ENCODE results near the gene PAPPA. TPM values are rescaled to one million over a fixed set of nuclear protein-coding genes. Genes with fewer than 3 reads are reported as not detected.

Gene PAPPA
- total RNA-seq, 1 experiment from 2014 or later: 0.22 TPM

DNA sequence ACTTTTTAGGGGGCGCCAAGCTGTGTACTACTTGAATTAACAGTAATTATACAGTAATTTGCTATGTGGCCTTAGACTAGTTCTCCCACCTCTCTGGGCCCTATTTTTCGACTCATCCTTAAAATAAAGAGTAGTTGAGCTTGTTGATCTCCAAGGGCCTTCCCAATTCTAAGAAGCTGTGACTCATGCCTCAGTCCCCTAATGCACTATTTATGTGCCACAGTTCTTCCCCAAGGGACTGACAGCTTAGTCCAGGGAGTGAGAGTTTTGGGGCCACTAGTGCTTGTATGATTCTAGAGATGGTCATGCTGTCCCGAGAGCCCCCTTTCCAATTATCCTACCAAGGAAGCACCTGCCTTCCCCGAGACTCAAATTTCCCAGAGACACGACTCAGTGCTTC, 149.7 kb downstream of the PAPPA start (continued):
- TF ChIP-seq, protein P1, sequence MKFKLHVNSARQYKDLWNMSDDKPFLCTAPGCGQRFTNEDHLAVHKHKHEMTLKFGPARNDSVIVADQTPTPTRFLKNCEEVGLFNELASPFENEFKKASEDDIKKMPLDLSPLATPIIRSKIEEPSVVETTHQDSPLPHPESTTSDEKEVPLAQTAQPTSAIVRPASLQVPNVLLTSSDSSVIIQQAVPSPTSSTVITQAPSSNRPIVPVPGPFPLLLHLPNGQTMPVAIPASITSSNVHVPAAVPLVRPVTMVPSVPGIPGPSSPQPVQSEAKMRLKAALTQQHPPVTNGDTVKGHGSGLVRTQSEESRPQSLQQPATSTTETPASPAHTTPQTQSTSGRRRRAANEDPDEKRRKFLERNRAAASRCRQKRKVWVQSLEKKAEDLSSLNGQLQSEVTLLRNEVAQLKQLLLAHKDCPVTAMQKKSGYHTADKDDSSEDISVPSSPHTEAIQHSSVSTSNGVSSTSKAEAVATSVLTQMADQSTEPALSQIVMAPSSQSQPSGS (CRISPR knock-in tag; IDR thresholded peaks at IDR 0.05; ENCODE audit: borderline replicate concordance, low read depth): no peak
- TF ChIP-seq ZNF263 (CRISPR knock-in tag; IDR thresholded peaks at IDR 0.05; ENCODE audit: low read depth) (no peak), ZBTB21 (CRISPR knock-in tag; IDR thresholded peaks at IDR 0.05; ENCODE audit: borderline replicate concordance) (no peak), FOXP1 (CRISPR knock-in tag; IDR thresholded peaks at IDR 0.05; ENCODE audit: borderline replicate concordance) (no peak)
- TF ChIP-seq, protein P2, sequence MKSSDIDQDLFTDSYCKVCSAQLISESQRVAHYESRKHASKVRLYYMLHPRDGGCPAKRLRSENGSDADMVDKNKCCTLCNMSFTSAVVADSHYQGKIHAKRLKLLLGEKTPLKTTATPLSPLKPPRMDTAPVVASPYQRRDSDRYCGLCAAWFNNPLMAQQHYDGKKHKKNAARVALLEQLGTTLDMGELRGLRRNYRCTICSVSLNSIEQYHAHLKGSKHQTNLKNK (CRISPR knock-in tag; IDR thresholded peaks at IDR 0.05): no peak
- TF ChIP-seq, protein P3, sequence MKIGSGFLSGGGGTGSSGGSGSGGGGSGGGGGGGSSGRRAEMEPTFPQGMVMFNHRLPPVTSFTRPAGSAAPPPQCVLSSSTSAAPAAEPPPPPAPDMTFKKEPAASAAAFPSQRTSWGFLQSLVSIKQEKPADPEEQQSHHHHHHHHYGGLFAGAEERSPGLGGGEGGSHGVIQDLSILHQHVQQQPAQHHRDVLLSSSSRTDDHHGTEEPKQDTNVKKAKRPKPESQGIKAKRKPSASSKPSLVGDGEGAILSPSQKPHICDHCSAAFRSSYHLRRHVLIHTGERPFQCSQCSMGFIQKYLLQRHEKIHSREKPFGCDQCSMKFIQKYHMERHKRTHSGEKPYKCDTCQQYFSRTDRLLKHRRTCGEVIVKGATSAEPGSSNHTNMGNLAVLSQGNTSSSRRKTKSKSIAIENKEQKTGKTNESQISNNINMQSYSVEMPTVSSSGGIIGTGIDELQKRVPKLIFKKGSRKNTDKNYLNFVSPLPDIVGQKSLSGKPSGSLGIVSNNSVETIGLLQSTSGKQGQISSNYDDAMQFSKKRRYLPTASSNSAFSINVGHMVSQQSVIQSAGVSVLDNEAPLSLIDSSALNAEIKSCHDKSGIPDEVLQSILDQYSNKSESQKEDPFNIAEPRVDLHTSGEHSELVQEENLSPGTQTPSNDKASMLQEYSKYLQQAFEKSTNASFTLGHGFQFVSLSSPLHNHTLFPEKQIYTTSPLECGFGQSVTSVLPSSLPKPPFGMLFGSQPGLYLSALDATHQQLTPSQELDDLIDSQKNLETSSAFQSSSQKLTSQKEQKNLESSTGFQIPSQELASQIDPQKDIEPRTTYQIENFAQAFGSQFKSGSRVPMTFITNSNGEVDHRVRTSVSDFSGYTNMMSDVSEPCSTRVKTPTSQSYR (CRISPR knock-in tag; IDR thresholded peaks at IDR 0.05): no peak

DNA sequence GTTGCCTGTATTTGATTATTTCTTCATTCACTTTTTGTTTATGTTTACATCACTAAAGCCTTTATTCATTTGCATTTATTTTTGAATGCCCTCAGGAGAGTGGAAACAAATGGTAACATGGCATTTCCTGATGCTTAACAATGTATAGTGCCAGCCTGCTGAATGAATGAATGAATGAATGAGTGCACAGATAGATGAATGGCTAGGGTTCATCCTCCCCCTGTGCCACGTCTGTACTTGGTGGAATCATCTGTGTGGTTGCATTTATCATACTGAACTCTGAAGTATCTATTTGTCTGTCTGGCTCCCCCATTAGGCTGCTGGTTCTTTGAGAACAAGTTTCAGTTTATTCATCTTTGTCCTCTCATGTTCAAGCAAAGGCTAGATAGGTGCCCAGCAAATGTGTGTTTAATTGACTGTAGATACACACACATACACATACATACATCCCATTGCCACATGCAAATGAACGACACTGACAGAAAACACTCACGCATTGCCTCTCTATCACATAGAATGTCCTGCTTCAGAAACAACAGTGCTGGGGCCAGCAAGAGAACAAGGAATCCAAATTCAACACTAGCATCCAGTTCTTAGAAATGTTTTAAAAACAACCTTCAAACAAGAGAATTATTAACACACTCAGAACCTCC, 150.4 kb downstream of the PAPPA start:
- peaks cover 26% of the 10 kb centered on the region for H3K27me3 Mint-ChIP-seq (ENCODE audit: low read depth)
- POLR2A ChIA-PET: no interaction called here
- no peak overlapping the region for H3K4me3 Mint-ChIP-seq
- TF ChIP-seq TCF7 (CRISPR knock-in tag; IDR thresholded peaks at IDR 0.05; ENCODE audit: low read depth) (no peak), ELF4 (CRISPR knock-in tag; IDR thresholded peaks at IDR 0.05; ENCODE audit: low read depth) (no peak), NFE2L1 (CRISPR knock-in tag; IDR thresholded peaks at IDR 0.05) (no peak)
- TF ChIP-seq, protein P4, sequence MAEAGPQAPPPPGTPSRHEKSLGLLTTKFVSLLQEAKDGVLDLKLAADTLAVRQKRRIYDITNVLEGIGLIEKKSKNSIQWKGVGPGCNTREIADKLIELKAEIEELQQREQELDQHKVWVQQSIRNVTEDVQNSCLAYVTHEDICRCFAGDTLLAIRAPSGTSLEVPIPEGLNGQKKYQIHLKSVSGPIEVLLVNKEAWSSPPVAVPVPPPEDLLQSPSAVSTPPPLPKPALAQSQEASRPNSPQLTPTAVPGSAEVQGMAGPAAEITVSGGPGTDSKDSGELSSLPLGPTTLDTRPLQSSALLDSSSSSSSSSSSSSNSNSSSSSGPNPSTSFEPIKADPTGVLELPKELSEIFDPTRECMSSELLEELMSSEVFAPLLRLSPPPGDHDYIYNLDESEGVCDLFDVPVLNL (CRISPR knock-in tag; IDR thresholded peaks at IDR 0.05; ENCODE audit: borderline replicate concordance, low read depth): no peak
- CTCF ChIA-PET: no interaction called here
- peaks cover 29% of the 10 kb centered on the region for H3K4me1 Mint-ChIP-seq
- ATAC-seq (no peak), DNase-seq (ENCODE audit: low spot score) (no peak)
- no peaks in the 10 kb centered on the region for H3K36me3 Mint-ChIP-seq
- peak overlapping the region; percentile 85; the same call in 1 of the 2 replicates for H3K27ac Mint-ChIP-seq
- H3K9me3 Mint-ChIP-seq: no peaks in the 10 kb centered on the region

DNA sequence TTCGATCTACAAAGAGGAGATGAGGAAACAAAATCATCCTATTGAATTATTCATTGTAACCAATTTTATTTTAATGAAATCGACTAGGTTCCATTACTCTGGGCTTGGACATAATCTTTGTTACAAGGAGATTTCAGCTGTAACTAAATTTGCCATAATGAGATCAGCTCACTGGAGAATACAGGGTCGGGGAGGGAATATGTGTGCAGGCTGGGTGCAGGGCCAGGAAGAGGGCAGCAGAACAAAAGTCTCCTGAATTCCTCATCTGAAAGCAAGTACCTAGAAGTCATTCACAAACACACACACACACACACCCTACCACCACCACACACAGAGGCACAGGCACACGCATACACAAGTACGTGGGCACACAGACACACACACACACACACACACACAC, 151.2 kb downstream of the PAPPA start:
- Mint-ChIP-seq H3K4me1 (peaks cover 34% of the 10 kb centered on the region), H3K4me3 (no peak overlapping the region), H3K27me3 (ENCODE audit: low read depth) (peaks cover 22% of the 10 kb centered on the region), H3K9me3 (no peaks in the 10 kb centered on the region), H3K27ac (no peak overlapping the region), H3K36me3 (no peaks in the 10 kb centered on the region)
- ATAC-seq (peak; percentile 43), DNase-seq (ENCODE audit: low spot score) (no peak)
- POLR2A ChIA-PET: no interaction called here
- CTCF ChIA-PET: no interaction called here
- TF ChIP-seq, protein P5, sequence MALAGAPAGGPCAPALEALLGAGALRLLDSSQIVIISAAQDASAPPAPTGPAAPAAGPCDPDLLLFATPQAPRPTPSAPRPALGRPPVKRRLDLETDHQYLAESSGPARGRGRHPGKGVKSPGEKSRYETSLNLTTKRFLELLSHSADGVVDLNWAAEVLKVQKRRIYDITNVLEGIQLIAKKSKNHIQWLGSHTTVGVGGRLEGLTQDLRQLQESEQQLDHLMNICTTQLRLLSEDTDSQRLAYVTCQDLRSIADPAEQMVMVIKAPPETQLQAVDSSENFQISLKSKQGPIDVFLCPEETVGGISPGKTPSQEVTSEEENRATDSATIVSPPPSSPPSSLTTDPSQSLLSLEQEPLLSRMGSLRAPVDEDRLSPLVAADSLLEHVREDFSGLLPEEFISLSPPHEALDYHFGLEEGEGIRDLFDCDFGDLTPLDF (CRISPR knock-in tag; IDR thresholded peaks at IDR 0.05): no peak
- no peak for TF ChIP-seq TEAD4 (CRISPR knock-in tag; IDR thresholded peaks at IDR 0.05)
- TF ChIP-seq, protein P6, sequence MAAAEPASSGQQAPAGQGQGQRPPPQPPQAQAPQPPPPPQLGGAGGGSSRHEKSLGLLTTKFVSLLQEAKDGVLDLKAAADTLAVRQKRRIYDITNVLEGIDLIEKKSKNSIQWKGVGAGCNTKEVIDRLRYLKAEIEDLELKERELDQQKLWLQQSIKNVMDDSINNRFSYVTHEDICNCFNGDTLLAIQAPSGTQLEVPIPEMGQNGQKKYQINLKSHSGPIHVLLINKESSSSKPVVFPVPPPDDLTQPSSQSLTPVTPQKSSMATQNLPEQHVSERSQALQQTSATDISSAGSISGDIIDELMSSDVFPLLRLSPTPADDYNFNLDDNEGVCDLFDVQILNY (CRISPR knock-in tag; IDR thresholded peaks at IDR 0.05): no peak
- no peak for TF ChIP-seq ZNF317 (CRISPR knock-in tag; IDR thresholded peaks at IDR 0.05; ENCODE audit: borderline replicate concordance, low read depth)
- TF ChIP-seq, protein P7, sequence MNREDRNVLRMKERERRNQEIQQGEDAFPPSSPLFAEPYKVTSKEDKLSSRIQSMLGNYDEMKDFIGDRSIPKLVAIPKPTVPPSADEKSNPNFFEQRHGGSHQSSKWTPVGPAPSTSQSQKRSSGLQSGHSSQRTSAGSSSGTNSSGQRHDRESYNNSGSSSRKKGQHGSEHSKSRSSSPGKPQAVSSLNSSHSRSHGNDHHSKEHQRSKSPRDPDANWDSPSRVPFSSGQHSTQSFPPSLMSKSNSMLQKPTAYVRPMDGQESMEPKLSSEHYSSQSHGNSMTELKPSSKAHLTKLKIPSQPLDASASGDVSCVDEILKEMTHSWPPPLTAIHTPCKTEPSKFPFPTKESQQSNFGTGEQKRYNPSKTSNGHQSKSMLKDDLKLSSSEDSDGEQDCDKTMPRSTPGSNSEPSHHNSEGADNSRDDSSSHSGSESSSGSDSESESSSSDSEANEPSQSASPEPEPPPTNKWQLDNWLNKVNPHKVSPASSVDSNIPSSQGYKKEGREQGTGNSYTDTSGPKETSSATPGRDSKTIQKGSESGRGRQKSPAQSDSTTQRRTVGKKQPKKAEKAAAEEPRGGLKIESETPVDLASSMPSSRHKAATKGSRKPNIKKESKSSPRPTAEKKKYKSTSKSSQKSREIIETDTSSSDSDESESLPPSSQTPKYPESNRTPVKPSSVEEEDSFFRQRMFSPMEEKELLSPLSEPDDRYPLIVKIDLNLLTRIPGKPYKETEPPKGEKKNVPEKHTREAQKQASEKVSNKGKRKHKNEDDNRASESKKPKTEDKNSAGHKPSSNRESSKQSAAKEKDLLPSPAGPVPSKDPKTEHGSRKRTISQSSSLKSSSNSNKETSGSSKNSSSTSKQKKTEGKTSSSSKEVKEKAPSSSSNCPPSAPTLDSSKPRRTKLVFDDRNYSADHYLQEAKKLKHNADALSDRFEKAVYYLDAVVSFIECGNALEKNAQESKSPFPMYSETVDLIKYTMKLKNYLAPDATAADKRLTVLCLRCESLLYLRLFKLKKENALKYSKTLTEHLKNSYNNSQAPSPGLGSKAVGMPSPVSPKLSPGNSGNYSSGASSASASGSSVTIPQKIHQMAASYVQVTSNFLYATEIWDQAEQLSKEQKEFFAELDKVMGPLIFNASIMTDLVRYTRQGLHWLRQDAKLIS (CRISPR knock-in tag; IDR thresholded peaks at IDR 0.05; ENCODE audit: borderline replicate concordance): no peak

All from WTC11 (cell line).